ENCODE data around the gene CYB561A3. TPM values are rescaled to one million over a fixed set of nuclear protein-coding genes. Genes with fewer than 3 reads are reported as not detected.

Gene CYB561A3
- total RNA-seq, 1 donor from 2014 or later: 4.9 TPM

- FAIRE-seq: no peak
- DNase-seq (ENCODE audit: low spot score in 2 of 2): no peak
Observed at GRCh38 chr11:61370349-61371005, 8.8 kb upstream of the CYB561A3 start.

GRCh38 chr11:61369372-61370348, 8.0 kb upstream of the CYB561A3 start:
- DNase-seq (ENCODE audit: low spot score in 2 of 2): no peak
- no peak for FAIRE-seq

- FAIRE-seq: no peak
- DNase-seq (ENCODE audit: low spot score in 2 of 2): no peak
Observed at GRCh38 chr11:61368646-61369045, 7.0 kb upstream of the CYB561A3 start.

- FAIRE-seq (no peak), DNase-seq (ENCODE audit: low spot score in 2 of 2) (no peak)
Observed at GRCh38 chr11:61367406-61367805, 5.7 kb upstream of the CYB561A3 start.

- no peak for FAIRE-seq
- no peak for DNase-seq (ENCODE audit: low spot score in 2 of 2)
Observed at GRCh38 chr11:61364012-61364675, 2.5 kb upstream of the CYB561A3 start.

- DNase-seq (ENCODE audit: low spot score in 2 of 2) (no peak), FAIRE-seq (no peak)
Observed at GRCh38 chr11:61362542-61362875, 827 bp upstream of the CYB561A3 start.

- FAIRE-seq (no peak), DNase-seq (ENCODE audit: low spot score in 2 of 2) (no peak)
Observed at GRCh38 chr11:61361237-61361740, 393 bp downstream of the CYB561A3 start.

GRCh38 chr11:61359516-61359915, 2.2 kb downstream of the CYB561A3 start:
- no peak for FAIRE-seq
- no peak for DNase-seq (ENCODE audit: low spot score in 2 of 2)

- DNase-seq (ENCODE audit: low spot score in 2 of 2) (no peak), FAIRE-seq (no peak)
Observed at GRCh38 chr11:61358566-61358965, 3.1 kb downstream of the CYB561A3 start.

- DNase-seq (ENCODE audit: low spot score in 2 of 2) (no peak), FAIRE-seq (no peak)
Observed at GRCh38 chr11:61357894-61358239, 3.8 kb downstream of the CYB561A3 start.

- DNase-seq (ENCODE audit: low spot score in 2 of 2): no peak
Observed at GRCh38 chr11:61357233-61357893, 4.3 kb downstream of the CYB561A3 start.

GRCh38 chr11:61356706-61357105, 5.0 kb downstream of the CYB561A3 start:
- no peak for FAIRE-seq
- no peak for DNase-seq (ENCODE audit: low spot score in 2 of 2)

More at GRCh38 chr11:61357233-61357893, 4.3 kb downstream of the CYB561A3 start:
- FAIRE-seq: no peak

GRCh38 chr11:61354208-61354607, 7.5 kb downstream of the CYB561A3 start:
- DNase-seq (ENCODE audit: low spot score in 2 of 2) (no peak), FAIRE-seq (no peak)

GRCh38 chr11:61353131-61354067, 8.3 kb downstream of the CYB561A3 start:
- FAIRE-seq: no peak
- no peak for DNase-seq (ENCODE audit: low spot score in 2 of 2)

GRCh38 chr11:61352038-61352437, 9.6 kb downstream of the CYB561A3 start:
- no peak for DNase-seq (ENCODE audit: low spot score in 2 of 2)
- no peak for FAIRE-seq

- no peak for DNase-seq (ENCODE audit: low spot score in 2 of 2)
- FAIRE-seq: no peak
Observed at GRCh38 chr11:61350803-61351202, 10.9 kb downstream of the CYB561A3 start.

- no peak for DNase-seq (ENCODE audit: low spot score in 2 of 2)
- no peak for FAIRE-seq
Observed at GRCh38 chr11:61350336-61350735, 11.3 kb downstream of the CYB561A3 start.

- DNase-seq (ENCODE audit: low spot score in 2 of 2) (no peak), FAIRE-seq (no peak)
Observed at GRCh38 chr11:61349916-61350315, 11.8 kb downstream of the CYB561A3 start.

GRCh38 chr11:61349189-61349751, 12.4 kb downstream of the CYB561A3 start:
- FAIRE-seq (no peak), DNase-seq (ENCODE audit: low spot score in 2 of 2) (no peak)
